ENCODE measurements around the gene MSRB1. TPM values are rescaled to one million over a fixed set of nuclear protein-coding genes. Genes with fewer than 3 reads are reported as not detected.

The MSRB1 gene
- total RNA-seq, 1 experiment from 2014 or later = 18.3 TPM

DNA sequence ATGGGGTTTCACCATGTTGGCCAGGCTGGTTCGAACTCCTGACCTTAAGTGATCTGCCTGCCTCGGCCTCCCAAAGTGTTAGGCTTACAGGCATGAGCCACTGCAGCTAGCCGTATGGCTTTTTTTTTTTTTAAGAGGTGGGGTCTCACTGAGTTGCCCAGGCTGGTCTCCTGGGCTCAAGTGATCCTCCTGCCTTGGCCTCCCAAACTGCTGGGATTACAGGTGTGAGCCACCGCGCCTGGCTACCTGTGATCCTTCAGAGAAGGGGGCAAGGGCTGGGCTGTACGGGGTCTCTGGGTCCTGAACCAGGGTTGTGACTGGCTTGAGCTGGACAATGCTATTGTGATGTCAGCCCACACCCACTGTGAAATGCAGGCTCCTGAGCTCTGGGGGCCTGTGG lies 23.5 kb upstream of the MSRB1 start, which contains the start of gene RNF151:
Gene RNF151 (plus strand): TSS at position 397 of the 400 bp plus-strand sequence. CDS start 26 bp downstream, outside the sequence.
- no TSS peak for BruUV-seq (replicated peaks)
- H3K9ac ChIP-seq (ENCODE audit: low read length) = peak within 1 kb of the TSS; percentile 93
- H3K4me2 ChIP-seq (ENCODE audit: low read length) = peak within 1 kb of the TSS; percentile 87
- ChIA-PET POLR2A (interaction anchor here (5.9 kb wide), 1 partner anchor 14 kb away, joined by 104 read pairs; the partner anchor contains the start of genes GFER and NOXO1), RAD21 (ENCODE audit: low non-redundant PET in 1 of 2, low total read pairs in 2 of 2, uncharacterized antibody in 2 of 2, unreplicated experiment in 2 of 2) (no interaction called here), CTCF (no interaction called here)
- TF ChIP-seq POLR2AphosphoS5 (IDR thresholded peaks at IDR 0.05; ENCODE audit: low read depth, low read length) = no peak
- TF ChIP-seq RAD21 (IDR thresholded peaks at IDR 0.05; ENCODE audit: low read depth) = no peak
- TF ChIP-seq POLR2A (IDR thresholded peaks at IDR 0.05; ENCODE audit: borderline replicate concordance, extremely low read depth, insufficient read depth, insufficient read length) = no peak
- TF ChIP-seq YY1 (IDR thresholded peaks at IDR 0.05; ENCODE audit: extremely low read depth, insufficient replicate concordance, low read depth, low read length) = no peak
- no peak for TF ChIP-seq CBX3 (IDR thresholded peaks at IDR 0.05; ENCODE audit: low read depth)
- no peak for TF ChIP-seq CEBPB (IDR thresholded peaks at IDR 0.05; ENCODE audit: low read depth)
- TF ChIP-seq, protein P1, sequence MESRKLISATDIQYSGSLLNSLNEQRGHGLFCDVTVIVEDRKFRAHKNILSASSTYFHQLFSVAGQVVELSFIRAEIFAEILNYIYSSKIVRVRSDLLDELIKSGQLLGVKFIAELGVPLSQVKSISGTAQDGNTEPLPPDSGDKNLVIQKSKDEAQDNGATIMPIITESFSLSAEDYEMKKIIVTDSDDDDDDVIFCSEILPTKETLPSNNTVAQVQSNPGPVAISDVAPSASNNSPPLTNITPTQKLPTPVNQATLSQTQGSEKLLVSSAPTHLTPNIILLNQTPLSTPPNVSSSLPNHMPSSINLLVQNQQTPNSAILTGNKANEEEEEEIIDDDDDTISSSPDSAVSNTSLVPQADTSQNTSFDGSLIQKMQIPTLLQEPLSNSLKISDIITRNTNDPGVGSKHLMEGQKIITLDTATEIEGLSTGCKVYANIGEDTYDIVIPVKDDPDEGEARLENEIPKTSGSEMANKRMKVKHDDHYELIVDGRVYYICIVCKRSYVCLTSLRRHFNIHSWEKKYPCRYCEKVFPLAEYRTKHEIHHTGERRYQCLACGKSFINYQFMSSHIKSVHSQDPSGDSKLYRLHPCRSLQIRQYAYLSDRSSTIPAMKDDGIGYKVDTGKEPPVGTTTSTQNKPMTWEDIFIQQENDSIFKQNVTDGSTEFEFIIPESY (IDR thresholded peaks at IDR 0.05; ENCODE audit: extremely low read depth, insufficient replicate concordance, low read length) = no peak
- no peak for TF ChIP-seq SRF (IDR thresholded peaks at IDR 0.05; ENCODE audit: low read depth)
- H3K36me3 ChIP-seq (ENCODE audit: control insufficient read depth in 1 of 2, insufficient read depth in 2 of 2, low read length in 2 of 2) = peaks cover 6 to 20% of the 10 kb centered on the region in 2 experiments
- no peak within 1 kb of the TSS for H2AFZ ChIP-seq (ENCODE audit: low read depth, low read length, poor library complexity, severe bottlenecking)
- no peak for ATAC-seq
- H4K20me1 ChIP-seq (ENCODE audit: insufficient read depth) = peaks cover 11% of the 10 kb centered on the region; the same call in 1 of the 2 replicates
- no peaks in the 10 kb centered on the region for H3K9me2 ChIP-seq (ENCODE audit: insufficient read depth)
- no peaks in the 10 kb centered on the region for H3K9me3 ChIP-seq (ENCODE audit: control insufficient read depth in 1 of 2, insufficient read depth in 1 of 2, low read depth in 1 of 2, low read length in 2 of 2)
- H3K4me3 ChIP-seq (replicated peaks in 1 of 2; ENCODE audit: low read depth in 1 of 2, low read length in 2 of 2) = peak within 1 kb of the TSS; percentile 65 to 73
- peaks cover 5 to 32% of the 10 kb centered on the region in 2 experiments; a peak in 3 of 4 replicates for H3K4me1 ChIP-seq (ENCODE audit: control insufficient read depth in 1 of 2, insufficient read depth in 2 of 2, low read length in 2 of 2)
- H3K79me2 ChIP-seq (ENCODE audit: insufficient read depth, low read length) = peaks cover 58% of the 10 kb centered on the region
- H3K27ac ChIP-seq (ENCODE audit: low read depth, low read length) = peak within 1 kb of the TSS; percentile 94
- H3K27me3 ChIP-seq (ENCODE audit: insufficient read depth, low read length) = no peaks in the 10 kb centered on the region
- intact Hi-C loops (cut with micrococcal nuclease) = no loop called here
- no peak for DNase-seq (ENCODE audit: low read depth, low spot score)

All from HCT116 (cell line).